Activated gamma-delta T cell treated with Interleukin-2 at 50 U/mL for 16 hours (primary cell): ENCODE results near the gene ITPRIPL1.
"Not testable (repeated sequence)": the region's sequence is repeated elsewhere in the genome, so short reads cannot be mapped to it uniquely, and the experiment has no call there.

Experiments used
- DNase-seq: peaks from one replicate; pipeline ENCODE4 v3.0.0-alpha.2; 2020

Gene ITPRIPL1

DNA sequence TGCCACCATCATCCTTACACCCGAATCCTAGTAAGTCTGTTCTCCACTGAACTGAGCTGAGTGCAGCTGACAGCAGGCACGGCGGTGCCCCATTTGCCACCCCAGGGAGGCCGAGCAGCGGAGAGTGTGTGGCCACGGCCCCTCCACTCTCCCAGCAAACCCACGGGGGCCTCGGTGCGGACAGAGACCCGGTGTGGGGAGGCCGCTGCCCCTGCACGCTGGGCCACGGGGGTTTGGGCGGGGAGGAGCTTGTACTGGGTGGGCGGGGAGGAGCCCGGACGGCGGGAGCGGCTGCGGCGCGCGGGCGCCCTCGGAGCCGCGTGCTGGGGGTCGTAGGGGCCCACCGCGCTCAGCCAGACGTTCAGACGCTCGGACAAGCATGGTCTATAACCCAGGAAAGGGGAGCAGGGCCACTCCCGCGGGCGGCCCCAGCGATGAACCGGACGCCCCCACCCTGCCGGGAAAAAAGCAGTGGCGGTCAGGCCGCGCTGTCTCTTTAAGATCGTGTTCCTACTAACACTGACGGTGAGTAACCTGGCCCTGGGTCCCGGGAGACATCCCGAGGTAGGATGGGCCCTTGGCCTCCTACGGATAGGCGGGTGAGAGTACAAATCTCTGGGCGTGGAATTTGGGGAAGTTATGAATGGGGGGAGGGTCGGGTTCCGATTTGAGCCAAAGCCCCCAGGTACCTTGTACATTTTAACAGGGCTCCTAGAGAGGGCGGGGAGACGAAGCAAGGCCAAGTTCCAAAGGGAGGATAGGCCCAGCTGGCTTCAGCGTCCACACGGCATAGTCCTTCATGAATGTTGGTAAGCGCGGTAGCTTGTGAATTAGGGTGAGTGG is at the start of gene ITPRIPL1:
TSS of gene ITPRIPL1 (plus strand) at position 277 of the 843 bp plus-strand sequence. CDS start at position 800, 523 bp downstream.
- DNase-seq: no peak

- no peak for DNase-seq
Observed at GRCh38 chr2:96276787-96277499, 48.2 kb upstream of the ITPRIPL1 start.

- DNase-seq: no peak
Observed at GRCh38 chr2:96287273-96287856, 37.8 kb upstream of the ITPRIPL1 start.

GRCh38 chr2:96291751-96292150 is 33.4 kb upstream of the ITPRIPL1 start:
- DNase-seq: no peak

GRCh38 chr2:96294271-96294670 is 30.8 kb upstream of the ITPRIPL1 start:
- DNase-seq: not testable (repeated sequence)

DNA sequence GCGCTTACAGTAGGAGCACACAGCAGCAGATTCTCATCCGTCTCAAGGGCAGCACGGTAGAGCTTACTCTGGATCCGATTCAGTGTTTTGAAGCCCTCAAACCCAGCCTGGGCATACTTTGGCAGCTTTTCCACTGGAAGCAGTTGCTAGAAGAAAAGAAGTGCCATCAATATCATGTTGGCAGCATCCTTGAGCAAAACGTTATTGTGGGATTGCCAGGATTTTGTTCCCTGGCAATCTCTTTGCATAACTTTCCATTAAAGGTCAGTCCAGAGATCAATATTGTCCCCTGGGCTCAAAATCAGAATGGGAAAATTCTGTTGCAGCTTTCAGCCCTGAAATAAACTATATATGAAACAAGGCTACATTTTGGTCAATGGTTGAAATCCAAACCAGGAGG is 28.2 kb upstream of the ITPRIPL1 start:
- DNase-seq: no peak

DNA sequence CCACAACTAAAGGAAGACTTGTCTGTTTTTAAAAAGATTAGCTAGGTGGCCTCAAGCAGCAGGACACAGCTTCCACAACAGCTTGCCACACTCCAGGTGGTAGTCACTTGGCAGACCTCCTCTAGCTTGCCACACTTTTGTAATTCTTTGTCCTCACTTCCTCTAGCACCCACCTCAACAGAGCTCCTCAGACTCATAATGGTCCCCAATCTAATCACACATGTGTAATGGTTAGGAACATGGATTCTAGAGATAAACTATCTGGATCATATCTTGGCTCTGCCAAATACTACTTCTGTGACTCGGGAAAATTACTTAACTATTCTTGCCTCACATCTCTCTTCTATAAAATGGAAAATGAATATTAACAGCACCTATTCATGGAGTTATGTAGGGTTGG is 23.3 kb upstream of the ITPRIPL1 start:
- no peak for DNase-seq

- DNase-seq: no peak
Observed at GRCh38 chr2:96304606-96305005, 20.5 kb upstream of the ITPRIPL1 start.

DNA sequence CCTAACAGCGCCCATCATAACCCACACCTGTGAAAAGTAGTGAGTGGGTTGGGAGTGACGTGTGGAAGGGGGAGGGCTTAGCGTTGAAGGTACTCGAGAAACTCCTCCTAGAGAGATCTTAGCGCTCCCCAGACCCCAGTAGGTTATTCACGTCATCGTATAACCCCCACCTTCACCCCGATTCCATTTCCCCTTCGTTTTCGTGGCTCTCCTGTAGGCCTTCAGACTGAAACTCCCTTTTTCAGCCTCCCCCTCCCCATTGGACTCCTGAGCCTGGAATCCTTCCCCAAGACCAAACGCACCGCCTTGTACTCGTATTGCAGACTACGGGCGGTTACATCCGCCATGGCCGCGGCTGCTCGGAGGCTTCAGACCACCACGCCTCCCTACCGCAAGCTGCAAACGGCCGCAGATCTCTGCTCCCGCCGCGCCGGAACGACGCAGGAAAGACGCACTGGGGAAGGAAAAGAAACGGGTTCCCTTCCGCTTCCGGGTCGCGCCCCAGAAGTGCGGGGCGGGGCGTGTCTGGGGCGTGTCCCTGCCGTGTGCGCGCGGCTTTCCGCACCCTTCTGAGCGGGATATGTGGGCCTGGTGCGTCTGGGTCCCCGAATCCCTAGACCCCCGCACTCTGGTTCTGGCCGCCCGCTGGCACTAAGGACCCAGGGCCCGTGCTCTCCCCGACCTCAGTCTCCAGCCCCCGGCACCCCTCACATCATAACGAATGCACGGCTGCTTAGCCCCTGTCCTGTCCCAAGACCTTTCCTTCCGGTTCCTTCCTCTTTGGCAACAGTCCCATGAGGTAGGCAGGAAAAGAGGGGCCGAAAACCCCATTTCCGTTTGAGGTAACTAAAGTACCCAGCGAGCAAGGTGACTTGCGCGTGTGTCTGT is 19.8 kb upstream of the ITPRIPL1 start, which contains the start of gene SNRNP200:
TSS of gene SNRNP200 (minus strand) at position 456 of the 888 bp plus-strand sequence. CDS start at position 347, 109 bp downstream.
- DNase-seq: peak; percentile 87

- DNase-seq: no peak
Observed at GRCh38 chr2:96305979-96306308, 19.2 kb upstream of the ITPRIPL1 start.

GRCh38 chr2:96306370-96306769 is 18.7 kb upstream of the ITPRIPL1 start:
- no peak for DNase-seq

DNA sequence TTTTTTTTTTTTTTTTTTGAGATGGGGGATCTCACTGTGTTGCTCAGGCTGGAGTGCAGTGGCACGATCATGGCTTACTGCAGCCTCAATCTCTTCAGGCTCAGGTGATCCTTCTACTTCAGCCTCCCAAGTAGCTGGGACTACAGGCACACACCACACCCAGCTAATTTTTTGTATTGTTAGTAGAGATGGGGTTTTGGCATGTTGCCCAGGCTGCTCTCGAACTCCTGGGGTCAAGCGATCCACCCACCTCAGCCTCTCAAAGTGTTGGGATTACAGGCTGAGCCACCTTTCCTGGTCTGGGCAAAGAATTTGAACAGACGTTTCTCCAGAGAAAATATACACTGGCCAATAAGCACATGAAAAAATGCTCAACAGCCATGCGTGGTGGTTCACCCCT is 16.9 kb upstream of the ITPRIPL1 start:
- DNase-seq: no peak

GRCh38 chr2:96315005-96315399 is 10.1 kb upstream of the ITPRIPL1 start:
- no peak for DNase-seq

DNA sequence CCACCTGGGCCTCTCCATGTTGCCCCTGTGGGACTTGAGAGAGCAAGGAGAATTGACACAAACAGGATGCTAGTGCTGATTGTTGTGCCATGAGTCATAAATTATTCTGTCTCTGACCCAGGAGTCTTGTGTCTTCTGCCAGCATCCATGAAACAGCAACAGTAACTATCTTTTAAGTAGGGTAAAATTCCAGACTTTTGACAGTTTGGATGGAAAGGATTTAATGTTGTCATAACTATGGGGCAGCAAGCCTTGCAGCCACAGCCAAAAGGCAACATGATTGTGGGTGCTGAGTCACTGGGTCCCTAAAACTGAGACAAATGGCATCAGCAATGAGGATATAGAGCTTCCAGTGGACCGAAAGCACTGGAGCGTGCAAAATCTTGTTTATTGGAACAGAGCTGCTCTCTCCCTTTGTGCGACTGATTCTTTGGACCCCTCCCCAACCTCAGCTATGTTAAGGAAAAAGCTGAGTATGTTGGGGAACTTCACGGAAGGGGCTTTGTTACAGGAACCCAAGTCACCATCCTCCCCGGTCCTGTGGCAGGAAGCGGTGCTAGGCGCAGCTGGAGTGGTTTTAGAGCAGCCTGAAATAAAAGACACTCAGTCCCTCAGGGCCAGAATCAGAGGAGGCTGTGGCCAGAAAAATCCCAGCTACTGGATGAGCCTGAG is 9.6 kb upstream of the ITPRIPL1 start:
- DNase-seq: peak; percentile 35

GRCh38 chr2:96316999-96317398 is 8.1 kb upstream of the ITPRIPL1 start:
- no peak for DNase-seq

GRCh38 chr2:96317584-96317997 is 7.5 kb upstream of the ITPRIPL1 start:
- no peak for DNase-seq

- no peak for DNase-seq
Observed at GRCh38 chr2:96318723-96319122, 6.4 kb upstream of the ITPRIPL1 start.

DNA sequence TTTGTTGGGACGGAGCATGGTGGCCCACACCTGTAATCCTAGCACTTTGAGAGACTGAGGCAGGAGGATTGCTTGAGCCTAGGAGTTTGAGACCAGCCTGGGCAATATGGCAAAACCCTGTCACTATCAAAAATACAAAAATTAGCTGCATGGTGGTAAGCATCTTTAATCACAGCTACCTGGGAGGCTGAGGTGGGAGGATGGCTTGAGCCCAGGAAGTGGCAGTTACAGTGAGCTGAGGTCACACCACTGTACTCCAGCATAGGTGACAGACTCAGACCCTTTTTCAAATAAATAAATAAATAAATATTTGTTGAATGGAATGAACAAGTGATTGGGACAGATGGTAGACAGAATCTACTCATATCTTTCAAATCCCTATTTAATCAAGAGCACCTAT is 5.7 kb upstream of the ITPRIPL1 start:
- no peak for DNase-seq

DNA sequence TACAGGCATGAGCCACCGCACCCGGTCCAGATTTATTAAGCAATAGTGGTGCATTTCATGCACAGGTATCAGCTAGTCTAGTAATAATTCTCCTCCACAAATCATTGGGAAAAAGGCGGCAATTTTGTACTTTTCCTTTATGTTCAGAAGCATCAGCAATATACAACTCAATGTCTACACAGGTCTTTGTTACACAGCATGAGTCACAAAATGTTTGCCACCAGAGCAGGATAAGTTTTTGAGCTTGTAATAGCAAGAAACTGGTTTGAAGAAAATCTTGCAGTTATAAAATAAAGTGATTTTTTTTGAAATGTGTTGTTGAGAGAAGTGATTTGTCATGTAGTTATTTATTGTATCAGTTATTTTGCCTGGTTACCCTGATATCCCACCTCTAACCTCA is 4.8 kb upstream of the ITPRIPL1 start:
- no peak for DNase-seq

DNA sequence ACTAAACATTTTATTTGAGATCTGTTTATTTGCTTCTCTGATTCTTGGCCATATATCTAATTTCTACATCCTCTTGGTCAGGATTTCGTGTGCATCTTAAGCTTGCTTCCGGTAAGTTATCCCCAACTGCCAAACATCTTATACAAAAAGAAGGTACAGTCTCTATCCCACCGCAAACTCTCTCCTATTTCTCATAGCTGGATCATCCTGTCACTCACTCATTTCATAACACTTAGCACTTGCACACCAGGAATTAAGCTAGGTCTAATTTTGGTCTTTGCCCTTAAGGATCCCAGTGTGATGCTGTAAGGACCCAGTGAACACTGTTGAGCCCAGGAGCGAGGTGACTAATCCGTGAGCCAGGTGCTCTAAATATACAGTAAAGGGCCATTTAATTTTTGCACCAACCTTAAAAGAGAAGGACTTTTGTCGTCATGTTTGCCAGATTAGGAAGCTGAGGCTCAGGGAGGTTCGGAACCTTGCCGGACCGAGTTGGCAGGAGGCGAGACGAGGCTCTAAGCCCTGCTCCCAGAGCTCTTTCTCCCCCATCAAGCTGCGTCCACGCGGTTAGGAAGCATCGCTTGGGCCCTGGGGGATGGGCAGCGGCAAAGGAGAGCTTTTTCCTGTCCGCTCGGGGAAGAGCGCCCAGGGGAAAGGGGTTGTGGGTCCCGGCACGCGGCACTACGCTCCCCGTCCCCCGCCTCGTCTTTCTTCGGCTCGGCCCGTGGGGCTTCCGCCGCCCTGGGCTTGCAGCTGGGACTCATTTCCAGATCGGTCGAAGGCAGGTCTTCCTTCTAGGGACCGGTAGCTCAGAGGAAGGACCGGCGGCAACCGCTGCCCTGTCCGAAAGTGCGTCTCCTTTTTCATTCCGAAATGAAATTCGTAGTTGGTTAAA is 4.1 kb upstream of the ITPRIPL1 start:
- DNase-seq: no peak

GRCh38 chr2:96323849-96324248 is 1.3 kb upstream of the ITPRIPL1 start:
- DNase-seq: no peak
